Measurements from ENCODE around the gene CAD. TPM values are rescaled to one million over a fixed set of nuclear protein-coding genes. Genes with fewer than 3 reads are reported as not detected.

The CAD gene
- total and polyA plus RNA-seq, 2 donors (not counting 3 experiments of a cell fraction or from before 2014, with no cell fraction given), result 60.3 to 91.4 TPM

- DNase-seq (ENCODE audit: low read depth, low spot score) (no peak), FAIRE-seq (no peak)
- dilution Hi-C loops (cut with MboI; ENCODE audit: extremely low pct_ligation_motif_present, low sequenced_read_pairs), result no loop called here
- H3K27ac ChIP-seq (ENCODE audit: insufficient read depth, low read depth, low read length), result no peak overlapping the region
- no peak overlapping the region for H3K9ac ChIP-seq (replicated peaks; ENCODE audit: extremely low read depth, insufficient read depth, low read length)
- H3K9me1 ChIP-seq (replicated peaks; ENCODE audit: control insufficient read depth, extremely low read depth, insufficient read depth, low read length), result no peaks in the 10 kb centered on the region
- H3K9me3 ChIP-seq (replicated peaks; ENCODE audit: control insufficient read depth, insufficient read depth, low read length), result no peaks in the 10 kb centered on the region
- no peak overlapping the region for H2AFZ ChIP-seq (ENCODE audit: low read depth, low read length)
- intact Hi-C loops (cut with micrococcal nuclease), result no loop called here
- H3K36me3 ChIP-seq (ENCODE audit: control insufficient read depth in 2 of 2, extremely low read depth in 1 of 2, insufficient read depth in 2 of 2, low read length in 2 of 2), result no peaks in the 10 kb centered on the region
- TF ChIP-seq MAX (IDR thresholded peaks at IDR 0.05; ENCODE audit: insufficient read depth, insufficient read length) (no peak), CTCF (IDR thresholded peaks at IDR 0.05; ENCODE audit: extremely low read depth in 1 of 2, insufficient read depth in 1 of 2, low read depth in 1 of 2, low read length in 2 of 2) (no peak), POLR2A (IDR thresholded peaks at IDR 0.05; ENCODE audit: low read depth, low read length) (no peak), MYC (IDR thresholded peaks at IDR 0.05; ENCODE audit: low read depth, low read length) (no peak), EZH2 (IDR thresholded peaks at IDR 0.05; ENCODE audit: borderline replicate concordance, low read depth, low read length, severe bottlenecking) (no peak), FOS (IDR thresholded peaks at IDR 0.05; ENCODE audit: borderline replicate concordance, insufficient read depth, low read length) (no peak), GATA2 (IDR thresholded peaks at IDR 0.05; ENCODE audit: insufficient read depth, insufficient read length, low read depth, low read length) (no peak), POLR2AphosphoS5 (IDR thresholded peaks at IDR 0.05; ENCODE audit: insufficient read depth, low read depth, low read length) (no peak), JUN (IDR thresholded peaks at IDR 0.05; ENCODE audit: borderline replicate concordance, insufficient read depth, insufficient read length, low read depth) (no peak)
- peaks cover 8% of the 10 kb centered on the region in 2 experiments for H3K27me3 ChIP-seq (ENCODE audit: control insufficient read depth in 2 of 2, insufficient read depth in 2 of 2, low read length in 2 of 2)
- POLR2A ChIA-PET, result no interaction called here
- no peak overlapping the region for H3K4me3 ChIP-seq (replicated peaks in 1 of 3; ENCODE audit: insufficient read depth in 1 of 3, low read depth in 1 of 3, low read length in 3 of 3)
- H4K20me1 ChIP-seq (replicated peaks; ENCODE audit: control insufficient read depth, extremely low read depth, insufficient read depth, low read length), result no peaks in the 10 kb centered on the region
- no peaks in the 10 kb centered on the region for H3K4me1 ChIP-seq (ENCODE audit: control insufficient read depth, extremely low read depth, insufficient read depth, low read length)
- CTCF ChIA-PET, result interaction anchor here (0.9 to 3.3 kb wide), 3 partner anchors 10 to 100 kb away, joined by 3 to 30 read pairs (median 13); no protein-coding TSS in a partner anchor
- no TSS peak for BruUV-seq (replicated peaks)
- H3K79me2 ChIP-seq (ENCODE audit: control insufficient read depth, insufficient read depth, low read length), result no peaks in the 10 kb centered on the region
- no peak overlapping the region for H3K4me2 ChIP-seq (ENCODE audit: insufficient read depth, low read length)
These were observed 53.0 kb downstream of the CAD start for GRCh38 chr2:27270131-27270530.
